Left hindlimb (tissue), 1 donor: ENCODE data around the gene CHKA.

Experiments
- DNase-seq: peaks from one replicate; pipeline ENCODE4 v3.0.0-alpha.2; 2018

Gene CHKA

GRCh38 chr11:68012843-68013610 is 108.2 kb downstream of the CHKA start:
- DNase-seq, result no peak

- no peak for DNase-seq
Measured at GRCh38 chr11:68012044-68012842, 108.9 kb downstream of the CHKA start.

GRCh38 chr11:68011051-68011943 is 109.9 kb downstream of the CHKA start:
- DNase-seq, result no peak

- DNase-seq, result peak; percentile 87
Measured at GRCh38 chr11:68010090-68011041, 110.8 kb downstream of the CHKA start, which contains the start of gene ALDH3B1. TSS of gene ALDH3B1 (plus strand) at chr11:68010327. CDS start at chr11:68015298, 4,971 bp downstream.

- DNase-seq, result no peak
Measured at GRCh38 chr11:68009391-68010089, 111.6 kb downstream of the CHKA start.

- peak; percentile 51 for DNase-seq
Measured at GRCh38 chr11:68008381-68009337, 112.5 kb downstream of the CHKA start.

- DNase-seq, result peak; percentile 36
Measured at GRCh38 chr11:68007498-68008380, 113.4 kb downstream of the CHKA start.

- peak; percentile 24 for DNase-seq
Measured at GRCh38 chr11:68006606-68007166, 114.5 kb downstream of the CHKA start.

GRCh38 chr11:68004551-68005335 is 116.4 kb downstream of the CHKA start:
- peak; percentile 29 for DNase-seq

- peak; percentile 84 for DNase-seq
Measured at GRCh38 chr11:68003846-68004550, 117.2 kb downstream of the CHKA start, which contains the start of gene UNC93B1. TSS of gene UNC93B1 (minus strand) at chr11:68004097. CDS start at chr11:68004043, 54 bp downstream.

GRCh38 chr11:68002938-68003845 is 118.0 kb downstream of the CHKA start:
- peak; percentile 41 for DNase-seq
